Endothelial cell of umbilical vein (primary cell): Measurements from ENCODE around the gene RPGRIP1L. TPM values are rescaled to one million over a fixed set of nuclear protein-coding genes. Genes with fewer than 3 reads are reported as not detected.

Experiments
- BruUV-seq: library from RNA; stranded (reverse); fragments of 400-500 nt; replicated peaks from 2 replicates; lab custom pipeline; 2021; lab: Mats Ljungman, UMichigan
- CTCF ChIA-PET: fragments of 300-600, 350-600 bp; sonication (Branson Sonifier 250); formaldehyde crosslinking; loops from one replicate; lab custom pipeline; 2021; ENCODE audit warnings: antibody characterized with exemption, inconsistent platforms; lab: Charles Lee
- POLR2A ChIA-PET: fragments of 300-600, 350-600 bp; sonication (Branson Sonifier 250); formaldehyde crosslinking; loops from one replicate; lab custom pipeline; 2021; ENCODE audit warnings: antibody characterized with exemption, inconsistent platforms; lab: Charles Lee
- DNase-seq: peaks from one replicate; pipeline ENCODE4 v3.0.0-alpha.2; 2011; ENCODE audit warnings: low read depth, low spot score
- FAIRE-seq: peaks from 2 replicates; lab custom pipeline; 2011; peaks lifted over from hg19 to GRCh38; lab: Jason Lieb, UNC
- H2AFZ ChIP-seq: 2 replicates; pipeline ENCODE4 v1.6.0; 2012; ENCODE audit warnings: low read depth, low read length, control low read depth, inconsistent platforms
- H3K27ac ChIP-seq: 2 replicates; pipeline ENCODE4 v1.5.1; 2011; ENCODE audit warnings: low read depth, mild to moderate bottlenecking, control low read depth, low read length, moderate library complexity; ENCODE audit not compliant: insufficient read depth
- H3K27me3 ChIP-seq, 2 experiments: 2 replicates each; pipeline versions ENCODE4 v1.6.0 to v1.6.1; 2011; ENCODE audit warnings: low read length in 2 of 2, mixed read lengths in 1 of 2; ENCODE audit not compliant: control insufficient read depth in 2 of 2, insufficient read depth in 2 of 2
- H3K36me3 ChIP-seq, 2 experiments: 2 replicates in 1 of 2; 3 replicates in 1 of 2; pipeline ENCODE4 v1.5.1; 2011; ENCODE audit warnings: low read length in 2 of 2, mild to moderate bottlenecking in 1 of 2, moderate library complexity in 1 of 2; ENCODE audit not compliant: control insufficient read depth in 2 of 2, insufficient read depth in 2 of 2; ENCODE audit errors: extremely low read depth in 1 of 2
- H3K4me1 ChIP-seq: 3 replicates; pipeline ENCODE4 v1.5.1; 2011; ENCODE audit warnings: mild to moderate bottlenecking, low read length; ENCODE audit not compliant: control insufficient read depth, insufficient read depth; ENCODE audit errors: extremely low read depth
- H3K4me2 ChIP-seq: 2 replicates; pipeline ENCODE4 v1.6.1; 2011; ENCODE audit warnings: low read length, control low read depth, mixed read lengths; ENCODE audit not compliant: insufficient read depth
- H3K4me3 ChIP-seq, 3 experiments: fragments of 200-600 bp in 1 of 3; sonication (generic), shearing (Covaris generic) in 1 of 3; replicated peaks in 1 of 3; 2 replicates each; pipeline ENCODE4 v1.5.1; 2011 to 2016; ENCODE audit warnings: control low read depth in 3 of 3, low read length in 3 of 3, mild to moderate bottlenecking in 2 of 3, inconsistent platforms in 1 of 3, low read depth in 1 of 3, moderate library complexity in 1 of 3; ENCODE audit not compliant: insufficient read depth in 1 of 3
- H3K79me2 ChIP-seq: 2 replicates; pipeline ENCODE4 v1.6.0; 2012; ENCODE audit warnings: low read length, inconsistent platforms; ENCODE audit not compliant: control insufficient read depth, insufficient read depth
- H3K9ac ChIP-seq: replicated peaks from 2 replicates; pipeline ENCODE3; 2011; ENCODE audit warnings: low read length, control low read depth; ENCODE audit not compliant: insufficient read depth; ENCODE audit errors: extremely low read depth
- H3K9me1 ChIP-seq: replicated peaks from 3 replicates; pipeline ENCODE4 v1.6.0; 2011; ENCODE audit warnings: mild to moderate bottlenecking, low read length; ENCODE audit not compliant: control insufficient read depth, insufficient read depth; ENCODE audit errors: extremely low read depth
- H3K9me3 ChIP-seq: replicated peaks from 2 replicates; pipeline ENCODE4 v1.5.1; 2012; ENCODE audit warnings: low read length, inconsistent platforms; ENCODE audit not compliant: control insufficient read depth, insufficient read depth
- H4K20me1 ChIP-seq: replicated peaks from 2 replicates; pipeline ENCODE3; 2011; ENCODE audit warnings: mild to moderate bottlenecking, low read length; ENCODE audit not compliant: control insufficient read depth, insufficient read depth; ENCODE audit errors: extremely low read depth
- EZH2 ChIP-seq: IDR thresholded peaks from 2 replicates; pipeline ENCODE4 v1.6.1; 2012; ENCODE audit warnings: borderline replicate concordance, low read depth, mild to moderate bottlenecking, moderate library complexity, low read length, inconsistent platforms; ENCODE audit not compliant: severe bottlenecking
- FOS ChIP-seq: IDR thresholded peaks from 2 replicates; pipeline ENCODE4 v1.6.1; 2011; ENCODE audit warnings: mild to moderate bottlenecking, low read length, moderate library complexity, borderline replicate concordance; ENCODE audit not compliant: insufficient read depth
- GATA2 ChIP-seq: IDR thresholded peaks from 2 replicates; pipeline ENCODE4 v1.7.0; 2011; ENCODE audit warnings: low read depth, mild to moderate bottlenecking, moderate library complexity, mixed read lengths, low read length; ENCODE audit not compliant: insufficient read length, insufficient read depth
- JUN ChIP-seq: IDR thresholded peaks from 2 replicates; pipeline ENCODE4 v1.6.1; 2011; ENCODE audit warnings: borderline replicate concordance, low read depth; ENCODE audit not compliant: insufficient read length, insufficient read depth
- MYC ChIP-seq: IDR thresholded peaks from one replicate; pipeline ENCODE4 v1.6.1; 2011; ENCODE audit warnings: mild to moderate bottlenecking, low read depth, low read length
- POLR2A ChIP-seq: IDR thresholded peaks from 2 replicates; pipeline ENCODE4 v1.6.1; 2012; ENCODE audit warnings: low read depth, mild to moderate bottlenecking, control low read depth, low read length
- POLR2AphosphoS5 ChIP-seq: IDR thresholded peaks from 2 replicates; pipeline ENCODE4 v1.6.1; 2012; ENCODE audit warnings: low read depth, mild to moderate bottlenecking, control low read depth, low read length, moderate library complexity; ENCODE audit not compliant: insufficient read depth
- dilution Hi-C: fragments of 300-500 bp; cut with MboI; formaldehyde crosslinking; loops from one replicate; pipeline ENCODE4 v1.15.0; 2019; ENCODE audit warnings: low sequenced_read_pairs; ENCODE audit not compliant: extremely low pct_ligation_motif_present
- intact Hi-C: fragments of 100-400 bp; cut with micrococcal nuclease; formaldehyde crosslinking; loops from one replicate; pipeline ENCODE4 v1.10.0; 2022
- polyA plus RNA-seq, 4 experiments: library from polyadenylated mRNA; depleted of rRNA in 3 of 4; stranded (reverse) in 3 of 4; unstranded in 1 of 4; fragments of >200 nt; gene quantifications; 2 replicates each; pipeline versions ENCODE4 v1.2.1 to v1.2.3, GENCODE V29; 2011 to 2012; ENCODE audit warnings: missing spikeins in 1 of 4
- total RNA-seq: library from RNA; stranded (reverse); gene quantifications from 2 replicates; pipeline ENCODE4 v1.2.3, GENCODE V29; 2021
- TF ChIP-seq, protein P1 (sequence below): IDR thresholded peaks from 2 replicates; pipeline ENCODE4 v1.6.1; 2011; ENCODE audit not compliant: insufficient read depth, insufficient read length
- TF ChIP-seq, protein P2 (sequence below), 2 donors: IDR thresholded peaks; 1 replicate in 1 of 2; 2 replicates in 1 of 2; pipeline ENCODE4 v1.5.1; 2011; ENCODE audit warnings: low read length in 2 of 2, mild to moderate bottlenecking in 2 of 2, moderate library complexity in 2 of 2, control low read depth in 1 of 2, inconsistent platforms in 1 of 2, low read depth in 1 of 2; ENCODE audit not compliant: insufficient read depth in 1 of 2; ENCODE audit errors: extremely low read depth in 1 of 2

Gene RPGRIP1L
- total and polyA plus RNA-seq, 2 donors (not counting 3 experiments of a cell fraction or from before 2014, with no cell fraction given): 3.2 to 13.2 TPM

GRCh38 chr16:53588081-53588648, 115.5 kb downstream of the RPGRIP1L start:
- Histone ChIP-seq H3K9ac (no peak overlapping the region), H3K4me2 (no peak overlapping the region), H3K4me3 (no peak overlapping the region), H3K4me1 (no peaks in the 10 kb centered on the region), H4K20me1 (no peaks in the 10 kb centered on the region), H3K9me3 (no peaks in the 10 kb centered on the region), H2AFZ (no peak overlapping the region), H3K27ac (no peak overlapping the region), H3K27me3 (peaks cover 0 to 2% of the 10 kb centered on the region in 2 experiments), H3K79me2 (no peaks in the 10 kb centered on the region), H3K9me1 (no peaks in the 10 kb centered on the region), H3K36me3 (no peaks in the 10 kb centered on the region)
- ChIA-PET CTCF (no interaction called here), POLR2A (no interaction called here)
- dilution Hi-C loops: no loop called here
- no peak for FAIRE-seq
- intact Hi-C loops: no loop called here
- DNase-seq: no peak
- BruUV-seq: no TSS peak
- TF ChIP-seq FOS (no peak), GATA2 (no peak), POLR2AphosphoS5 (no peak), JUN (no peak), POLR2A (no peak), EZH2 (no peak), MYC (no peak)
- TF ChIP-seq, protein P1, sequence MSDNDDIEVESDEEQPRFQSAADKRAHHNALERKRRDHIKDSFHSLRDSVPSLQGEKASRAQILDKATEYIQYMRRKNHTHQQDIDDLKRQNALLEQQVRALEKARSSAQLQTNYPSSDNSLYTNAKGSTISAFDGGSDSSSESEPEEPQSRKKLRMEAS: no peak
- TF ChIP-seq, protein P2, sequence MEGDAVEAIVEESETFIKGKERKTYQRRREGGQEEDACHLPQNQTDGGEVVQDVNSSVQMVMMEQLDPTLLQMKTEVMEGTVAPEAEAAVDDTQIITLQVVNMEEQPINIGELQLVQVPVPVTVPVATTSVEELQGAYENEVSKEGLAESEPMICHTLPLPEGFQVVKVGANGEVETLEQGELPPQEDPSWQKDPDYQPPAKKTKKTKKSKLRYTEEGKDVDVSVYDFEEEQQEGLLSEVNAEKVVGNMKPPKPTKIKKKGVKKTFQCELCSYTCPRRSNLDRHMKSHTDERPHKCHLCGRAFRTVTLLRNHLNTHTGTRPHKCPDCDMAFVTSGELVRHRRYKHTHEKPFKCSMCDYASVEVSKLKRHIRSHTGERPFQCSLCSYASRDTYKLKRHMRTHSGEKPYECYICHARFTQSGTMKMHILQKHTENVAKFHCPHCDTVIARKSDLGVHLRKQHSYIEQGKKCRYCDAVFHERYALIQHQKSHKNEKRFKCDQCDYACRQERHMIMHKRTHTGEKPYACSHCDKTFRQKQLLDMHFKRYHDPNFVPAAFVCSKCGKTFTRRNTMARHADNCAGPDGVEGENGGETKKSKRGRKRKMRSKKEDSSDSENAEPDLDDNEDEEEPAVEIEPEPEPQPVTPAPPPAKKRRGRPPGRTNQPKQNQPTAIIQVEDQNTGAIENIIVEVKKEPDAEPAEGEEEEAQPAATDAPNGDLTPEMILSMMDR (IDR thresholded peaks at IDR 0.05; ENCODE audit: extremely low read depth in 1 of 2, insufficient read depth in 1 of 2, low read depth in 1 of 2, low read length in 2 of 2): no peak
